CD14-positive monocyte (primary cell): ENCODE data around the gene SYT13. TPM values are rescaled to one million over a fixed set of nuclear protein-coding genes. Genes with fewer than 3 reads are reported as not detected.

Experiments
- DNase-seq, 3 donors: peaks; one replicate each; pipeline ENCODE4 v3.0.0-alpha.2; 2011 to 2022
- H2AFZ ChIP-seq: 2 replicates; pipeline ENCODE4 v1.6.0; 2012; ENCODE audit warnings: mild to moderate bottlenecking, low read depth, low read length, inconsistent platforms; ENCODE audit not compliant: insufficient read depth, poor library complexity, severe bottlenecking
- H3K27ac ChIP-seq, 2 donors: 1 replicate in 1 of 2; 2 replicates in 1 of 2; pipeline ENCODE4 v1.5.1; 2012 to 2013; ENCODE audit warnings: low read length in 2 of 2, control low read depth in 1 of 2, inconsistent platforms in 1 of 2, low read depth in 1 of 2, mild to moderate bottlenecking in 1 of 2
- H3K27me3 ChIP-seq, 2 donors: one replicate each; pipeline versions ENCODE4 v1.6.0 to v1.6.1; 2011 to 2013; ENCODE audit warnings: low read length in 2 of 2; ENCODE audit not compliant: control insufficient read depth in 2 of 2, insufficient read depth in 2 of 2
- H3K36me3 ChIP-seq, 2 donors: replicated peaks in 1 of 2; 1 replicate in 1 of 2; 2 replicates in 1 of 2; pipeline versions ENCODE4 v1.5.1 to v1.6.1; 2012 to 2013; ENCODE audit warnings: low read length in 2 of 2, control low read depth in 1 of 2, inconsistent platforms in 1 of 2, mild to moderate bottlenecking in 1 of 2; ENCODE audit not compliant: insufficient read depth in 2 of 2, control insufficient read depth in 1 of 2
- H3K4me1 ChIP-seq, 2 donors: 1 replicate in 1 of 2; 2 replicates in 1 of 2; pipeline versions ENCODE4 v1.5.1 to v1.6.1; 2012 to 2013; ENCODE audit warnings: low read length in 2 of 2, control low read depth in 1 of 2, inconsistent platforms in 1 of 2, mild to moderate bottlenecking in 1 of 2, moderate library complexity in 1 of 2; ENCODE audit not compliant: insufficient read depth in 2 of 2, control insufficient read depth in 1 of 2
- H3K4me2 ChIP-seq: replicated peaks from 2 replicates; pipeline ENCODE3; 2012; ENCODE audit warnings: low read length, moderate library complexity, mild to moderate bottlenecking; ENCODE audit not compliant: poor library complexity, severe bottlenecking; ENCODE audit errors: extremely low read depth
- H3K4me3 ChIP-seq, 3 experiments: fragments of 200-600 bp in 1 of 3; sonication (generic) in 1 of 3; replicated peaks in 1 of 3; 1 replicate in 2 of 3; 2 replicates in 1 of 3; pipeline ENCODE4 v1.5.1; 2011 to 2013; ENCODE audit warnings: low read length in 3 of 3, mild to moderate bottlenecking in 3 of 3, control low read depth in 2 of 3, low read depth in 2 of 3, inconsistent platforms in 1 of 3, moderate library complexity in 1 of 3
- H3K79me2 ChIP-seq: 2 replicates; pipeline ENCODE4 v1.6.0; 2012; ENCODE audit warnings: mild to moderate bottlenecking, control low read depth, inconsistent platforms, low read length, moderate library complexity; ENCODE audit not compliant: insufficient read depth
- H3K9ac ChIP-seq: 2 replicates; pipeline ENCODE4 v1.6.0; 2017; ENCODE audit warnings: low read length, mild to moderate bottlenecking; ENCODE audit not compliant: insufficient read depth, poor library complexity, severe bottlenecking
- H3K9me3 ChIP-seq, 2 donors: replicated peaks in 1 of 2; 1 replicate in 1 of 2; 2 replicates in 1 of 2; pipeline versions ENCODE4 v1.5.1 to v1.6.1; 2012 to 2013; ENCODE audit warnings: low read length in 2 of 2, control low read depth in 1 of 2; ENCODE audit not compliant: control insufficient read depth in 1 of 2, insufficient read depth in 1 of 2
- H4K20me1 ChIP-seq: 2 replicates; pipeline ENCODE4 v1.6.0; 2012; ENCODE audit warnings: mild to moderate bottlenecking, low read length, control low read depth, moderate library complexity; ENCODE audit not compliant: insufficient read depth
- H3K27ac Mint-ChIP-seq, 7 donors: one replicate each; pipeline ENCODE4 v1.8.0; 2020; ENCODE audit warnings: mild to moderate bottlenecking in 7 of 7, mixed read lengths in 7 of 7, moderate library complexity in 6 of 7, inconsistent platforms in 2 of 7
- H3K27me3 Mint-ChIP-seq, 3 donors: one replicate each; pipeline ENCODE4 v1.8.0; 2021 to 2022; ENCODE audit warnings: low read depth in 3 of 3, mild to moderate bottlenecking in 3 of 3, mixed read lengths in 3 of 3, moderate library complexity in 3 of 3, inconsistent platforms in 1 of 3
- H3K36me3 Mint-ChIP-seq, 2 donors: one replicate each; pipeline ENCODE4 v1.8.0; 2020; ENCODE audit warnings: mixed read lengths in 2 of 2, inconsistent platforms in 1 of 2, mild to moderate bottlenecking in 1 of 2
- H3K4me1 Mint-ChIP-seq: one replicate; pipeline ENCODE4 v1.8.0; 2020; ENCODE audit warnings: mild to moderate bottlenecking, mixed read lengths
- H3K4me3 Mint-ChIP-seq, 2 donors: one replicate each; pipeline ENCODE4 v1.8.0; 2020; ENCODE audit warnings: mild to moderate bottlenecking in 2 of 2, mixed read lengths in 2 of 2, moderate library complexity in 1 of 2
- H3K9me3 Mint-ChIP-seq, 7 donors: one replicate each; pipeline ENCODE4 v1.8.0; 2020 to 2022; ENCODE audit warnings: mixed read lengths in 7 of 7, mild to moderate bottlenecking in 6 of 7, moderate library complexity in 6 of 7, inconsistent platforms in 2 of 7
- WGBS: methylation state at CpG from one replicate; pipeline ENCODE4 v1.1.5; 2013; ENCODE audit warnings: missing lambda C conversion rate; ENCODE audit not compliant: insufficient coverage; 5-methylcytosine and 5-hydroxymethylcytosine counted together
- intact Hi-C, 2 donors: fragments of 100-400 bp; cut with micrococcal nuclease; formaldehyde crosslinking; loops; one replicate each; pipeline versions ENCODE4 v1.15.0 to v1.15.1; 2023
- polyA plus RNA-seq, 3 donors: library from polyadenylated mRNA; depleted of rRNA in 1 of 3; unstranded in 2 of 3; stranded (reverse) in 1 of 3; fragments of 300-500 nt in 2 of 3; fragments of >200 nt in 1 of 3; fragmentation: Illumina TruSeq in 2 of 3; gene quantifications; 1 replicate in 2 of 3; 2 replicates in 1 of 3; pipeline ENCODE4 v1.2.3, GENCODE V29; 2012 to 2021
- TF ChIP-seq, protein P1 (sequence below): fragments of 200-600 bp; IDR thresholded peaks from one replicate; pipeline ENCODE4 v1.8.0; 2022; ENCODE audit warnings: antibody characterized with exemption, mild to moderate bottlenecking

SYT13 gene
- polyA plus RNA-seq, 3 donors = not detected

DNA sequence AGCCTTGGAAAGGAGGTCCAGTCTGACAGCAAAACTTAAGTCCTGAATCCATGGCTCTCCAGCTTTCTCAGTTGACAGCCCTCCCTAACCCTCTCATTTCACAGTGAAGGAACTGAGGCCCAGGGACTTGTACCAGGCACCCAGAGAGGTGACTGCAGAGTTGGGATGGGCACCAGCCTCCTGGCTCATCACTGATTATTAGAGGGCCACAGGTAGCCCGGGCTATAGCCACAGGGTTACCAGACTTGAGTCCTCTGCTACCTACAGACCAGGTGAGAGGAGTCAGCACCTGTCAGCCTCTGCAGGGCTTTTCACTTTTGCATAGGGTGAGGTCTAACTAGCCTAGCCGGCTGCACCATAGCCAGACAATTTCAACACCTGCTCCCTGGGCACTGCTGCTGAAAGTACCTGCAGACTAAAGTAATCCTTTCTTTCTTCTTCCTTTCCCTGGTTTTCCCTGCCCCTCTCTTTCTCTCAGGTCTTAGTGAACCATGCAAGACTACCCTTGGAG lies 37.6 kb downstream of the SYT13 start:
- no peaks in the 10 kb centered on the region for H3K36me3 ChIP-seq
- H3K4me3 Mint-ChIP-seq = no peak overlapping the region

DNA sequence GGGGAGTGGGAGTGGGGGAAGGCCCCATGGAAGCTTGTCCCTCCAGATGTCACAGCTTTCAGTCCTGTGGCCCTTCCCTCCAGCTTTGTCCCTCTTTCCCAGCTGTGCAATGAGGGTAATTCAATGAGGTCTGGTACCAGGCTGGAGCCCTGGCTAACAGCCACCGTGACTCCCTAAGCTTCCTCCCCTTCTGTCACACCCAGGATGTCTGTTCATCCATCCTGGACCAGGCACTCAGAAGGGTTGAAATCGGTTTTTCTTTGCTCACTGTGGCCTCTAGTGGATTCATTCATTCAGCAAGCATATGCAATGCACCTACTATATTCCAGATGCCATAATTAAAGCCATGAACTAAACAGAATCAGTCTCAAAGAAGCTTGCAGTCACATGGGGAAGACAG lies 38.7 kb downstream of the SYT13 start:
- Histone ChIP-seq H3K9me3 (no peaks in the 10 kb centered on the region), H3K27ac (no peak overlapping the region), H4K20me1 (no peaks in the 10 kb centered on the region), H2AFZ (no peak overlapping the region), H3K9ac (no peak overlapping the region), H3K27me3 (no peaks in the 10 kb centered on the region), H3K4me1 (no peaks in the 10 kb centered on the region), H3K4me2 (no peak overlapping the region), H3K4me3 (no peak overlapping the region), H3K36me3 (no peaks in the 10 kb centered on the region), H3K79me2 (no peaks in the 10 kb centered on the region)
- TF ChIP-seq, protein P1, sequence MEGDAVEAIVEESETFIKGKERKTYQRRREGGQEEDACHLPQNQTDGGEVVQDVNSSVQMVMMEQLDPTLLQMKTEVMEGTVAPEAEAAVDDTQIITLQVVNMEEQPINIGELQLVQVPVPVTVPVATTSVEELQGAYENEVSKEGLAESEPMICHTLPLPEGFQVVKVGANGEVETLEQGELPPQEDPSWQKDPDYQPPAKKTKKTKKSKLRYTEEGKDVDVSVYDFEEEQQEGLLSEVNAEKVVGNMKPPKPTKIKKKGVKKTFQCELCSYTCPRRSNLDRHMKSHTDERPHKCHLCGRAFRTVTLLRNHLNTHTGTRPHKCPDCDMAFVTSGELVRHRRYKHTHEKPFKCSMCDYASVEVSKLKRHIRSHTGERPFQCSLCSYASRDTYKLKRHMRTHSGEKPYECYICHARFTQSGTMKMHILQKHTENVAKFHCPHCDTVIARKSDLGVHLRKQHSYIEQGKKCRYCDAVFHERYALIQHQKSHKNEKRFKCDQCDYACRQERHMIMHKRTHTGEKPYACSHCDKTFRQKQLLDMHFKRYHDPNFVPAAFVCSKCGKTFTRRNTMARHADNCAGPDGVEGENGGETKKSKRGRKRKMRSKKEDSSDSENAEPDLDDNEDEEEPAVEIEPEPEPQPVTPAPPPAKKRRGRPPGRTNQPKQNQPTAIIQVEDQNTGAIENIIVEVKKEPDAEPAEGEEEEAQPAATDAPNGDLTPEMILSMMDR = no peak
- Mint-ChIP-seq H3K27me3 (peaks cover 0 to 7% (median 5%) of the 10 kb centered on the region in 3 donors), H3K4me3 (no peak overlapping the region), H3K27ac (no peak overlapping the region), H3K4me1 (no peaks in the 10 kb centered on the region), H3K36me3 (no peaks in the 10 kb centered on the region), H3K9me3 (no peaks in the 10 kb centered on the region)
- WGBS = 90% methylated on average over 2 of the region's 2 CpGs
- intact Hi-C loops = no loop called here
- DNase-seq = no peak

More for the DNA sequence above, 37.6 kb downstream of the SYT13 start:
- intact Hi-C loops = no loop called here
- Mint-ChIP-seq H3K27me3 (peaks cover 0 to 7% (median 5%) of the 10 kb centered on the region in 3 donors), H3K36me3 (no peaks in the 10 kb centered on the region), H3K27ac (no peak overlapping the region), H3K4me1 (no peaks in the 10 kb centered on the region), H3K9me3 (no peaks in the 10 kb centered on the region)
- DNase-seq = no peak
- no peak overlapping the region for H3K27ac ChIP-seq
- no peaks in the 10 kb centered on the region for H3K9me3 ChIP-seq
- no peaks in the 10 kb centered on the region for H3K79me2 ChIP-seq
- TF ChIP-seq, protein P1 = no peak
- no peak overlapping the region for H3K4me3 ChIP-seq
- no peak overlapping the region for H3K9ac ChIP-seq
- no peak overlapping the region for H3K4me2 ChIP-seq
- H3K4me1 ChIP-seq = no peaks in the 10 kb centered on the region
- 85% methylated on average over 2 of the region's 2 CpGs for WGBS
- H2AFZ ChIP-seq = no peak overlapping the region
- H3K27me3 ChIP-seq = no peaks in the 10 kb centered on the region
- H4K20me1 ChIP-seq = no peaks in the 10 kb centered on the region
